ENCODE results near the gene RHOD. TPM values are rescaled to one million over a fixed set of nuclear protein-coding genes. Genes with fewer than 3 reads are reported as not detected.

Gene RHOD
- total RNA-seq, 1 experiment from 2014 or later, result not detected

DNA sequence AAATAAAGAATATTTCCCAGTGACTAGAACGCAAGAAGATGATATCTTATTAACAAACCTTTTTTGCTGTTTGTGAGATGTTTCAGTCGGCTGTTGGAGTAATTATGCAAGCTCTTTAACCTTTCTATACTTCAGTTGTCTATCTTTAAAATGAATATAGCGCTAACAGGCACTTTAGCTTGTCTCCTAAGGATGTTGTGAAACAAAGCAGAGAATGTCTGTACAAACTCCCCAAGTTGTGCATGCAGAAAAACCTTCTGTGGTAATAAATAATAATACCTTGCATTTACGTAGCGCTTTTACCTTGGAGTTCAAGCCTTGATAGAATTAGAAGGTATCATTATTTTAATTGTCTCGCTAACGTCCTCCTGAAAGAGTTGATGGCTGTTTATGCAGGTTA lies 60.5 kb downstream of the RHOD start:
- DNase-seq (ENCODE audit: low read depth), result no peak

DNA sequence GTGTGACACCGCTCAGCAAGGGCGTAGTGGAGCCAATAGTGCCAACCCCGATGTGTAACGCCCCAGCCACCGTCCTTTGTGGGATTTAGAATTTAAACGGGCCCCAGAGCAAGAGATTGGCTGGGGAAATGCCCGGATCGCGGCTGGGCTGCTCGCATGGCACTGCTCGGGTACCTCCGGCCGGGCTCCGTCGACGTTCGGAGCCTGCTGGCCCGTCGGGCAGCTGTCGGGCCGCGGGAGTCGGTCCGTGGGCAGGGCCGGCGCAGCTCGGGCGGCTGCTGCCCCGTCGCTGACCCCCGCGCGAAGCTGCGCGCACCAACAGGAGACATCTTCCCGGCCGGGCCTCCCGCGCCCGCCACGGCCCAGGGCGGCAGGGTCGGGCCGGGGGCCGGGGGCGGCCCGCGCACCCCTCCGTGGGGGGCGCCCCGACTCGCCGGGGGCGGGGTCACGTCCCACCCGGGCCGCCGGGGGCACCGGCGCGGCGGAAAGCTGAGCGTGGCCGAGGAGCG lies 61.1 kb downstream of the RHOD start:
- no peak for DNase-seq (ENCODE audit: low read depth)

- no peak for DNase-seq (ENCODE audit: low read depth)
Observed at GRCh38 chr11:67118181-67118766, 61.6 kb downstream of the RHOD start.

DNA sequence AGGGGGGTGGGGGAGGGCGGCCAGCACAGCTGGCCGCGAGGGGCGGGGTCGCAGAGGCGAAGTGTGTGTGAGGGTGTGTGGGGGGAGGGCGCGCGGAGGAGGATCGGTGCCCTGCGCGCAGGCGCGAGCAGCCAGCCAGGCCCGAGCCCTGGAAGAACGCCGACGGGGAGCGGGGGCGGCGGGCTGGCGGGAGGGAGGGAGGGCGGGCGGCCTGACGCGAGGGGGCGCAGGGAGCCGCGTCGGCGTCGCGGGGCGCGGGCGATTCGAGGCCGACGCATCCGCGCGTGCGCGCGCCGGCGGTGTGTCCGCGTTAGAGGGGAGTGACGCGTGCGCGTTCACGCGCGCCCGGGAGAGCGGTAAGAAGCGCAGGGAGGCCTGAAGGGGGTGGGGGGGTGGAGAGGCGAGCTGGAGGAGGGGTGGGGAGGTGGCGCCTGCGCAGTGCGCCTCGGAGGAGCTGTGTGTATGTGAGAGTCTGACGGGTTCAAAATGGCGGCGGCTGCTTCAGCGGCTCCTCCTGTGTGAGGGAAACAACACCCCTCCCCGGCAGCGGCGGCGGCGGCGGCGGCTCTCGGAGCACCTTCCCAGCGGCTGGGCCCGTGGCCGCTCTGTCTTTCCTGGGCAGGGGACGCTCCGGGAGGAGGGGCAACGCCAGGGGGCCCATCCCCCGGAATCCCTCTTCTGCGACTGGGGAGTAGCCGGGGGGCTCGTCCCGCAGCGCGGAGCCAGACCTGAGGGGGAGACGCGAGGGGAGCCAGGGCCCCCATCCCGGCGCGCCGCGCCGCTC lies 62.3 kb downstream of the RHOD start, which contains the start of gene KDM2A:
TSS of gene KDM2A (plus strand) at position 463 of the 784 bp plus-strand sequence. CDS start 2,054 bp downstream, outside the sequence.
- DNase-seq (ENCODE audit: low read depth), result peak; percentile 99

DNA sequence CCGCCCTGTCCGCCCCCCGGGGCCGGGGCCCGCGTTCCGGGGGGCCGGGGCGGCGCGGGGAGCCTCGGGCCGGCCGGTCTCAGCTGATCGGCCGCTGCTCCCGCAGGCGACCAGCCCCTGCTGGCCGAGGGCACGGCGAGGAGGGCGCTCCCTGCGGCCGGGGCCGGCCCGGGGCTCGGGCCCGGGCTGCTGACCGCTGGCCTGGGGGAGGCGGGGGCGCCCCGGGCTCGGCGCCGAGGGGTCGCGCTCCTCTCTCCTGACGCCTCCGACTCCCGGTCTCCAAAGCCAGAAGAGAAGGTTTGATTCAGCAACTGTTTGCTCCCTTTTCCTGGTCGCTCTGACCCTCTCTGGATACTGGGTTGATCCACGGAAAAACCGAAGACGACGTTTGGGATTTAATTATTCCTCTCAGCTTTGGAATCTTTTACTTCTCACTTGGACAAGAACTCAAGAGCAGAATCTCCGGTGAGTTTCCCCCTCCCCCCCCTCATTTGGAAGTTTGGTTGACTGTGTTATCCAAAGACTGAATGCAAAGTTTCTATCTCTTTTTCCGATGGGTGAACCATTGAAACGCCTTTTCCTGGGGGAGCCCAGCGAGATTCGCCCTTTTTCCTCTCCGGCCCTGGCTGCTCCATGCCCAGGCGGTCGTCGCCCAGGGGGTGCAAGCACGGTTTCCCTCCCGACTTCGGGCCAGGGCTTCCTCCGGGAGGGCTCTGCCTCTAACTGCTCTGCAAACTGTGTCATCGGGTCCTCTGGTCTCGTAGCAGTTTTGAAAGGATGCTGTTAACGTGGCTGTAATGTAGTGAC lies 63.1 kb downstream of the RHOD start:
- peak; percentile 29 for DNase-seq (ENCODE audit: low read depth)

- no peak for DNase-seq (ENCODE audit: low read depth)
Observed at GRCh38 chr11:67120456-67120855, 63.8 kb downstream of the RHOD start.

GRCh38 chr11:67120881-67121710 lies 64.4 kb downstream of the RHOD start:
- peak; percentile 31 for DNase-seq (ENCODE audit: low read depth)

Other genes with a start within 250 kb of the RHOD start
- gene RCE1, start 213.4 kb upstream of the RHOD start, total RNA-seq (2014; rRNA removed; shearing (Covaris generic)), result 21.3 and 24.2 TPM in 2 replicates
- 21.5 and 23.9 TPM in 2 replicates for gene LRFN4, start 199.8 kb upstream of the RHOD start, total RNA-seq (2014; rRNA removed; shearing (Covaris generic))
- gene PC, start 98.5 kb upstream of the RHOD start, total RNA-seq (2014; rRNA removed; shearing (Covaris generic)), result 15.2 and 28.4 TPM in 2 replicates
- gene C11orf86, start 81.5 kb upstream of the RHOD start, total RNA-seq (2014; rRNA removed; shearing (Covaris generic)), result not detected in 2 replicates
- 0.15 and 1.1 TPM in 2 replicates for gene SYT12, start 33.7 kb upstream of the RHOD start, total RNA-seq (2014; rRNA removed; shearing (Covaris generic))
- gene KDM2A, start 62.4 kb downstream of the RHOD start, total RNA-seq (2014; rRNA removed; shearing (Covaris generic)), result 24.6 and 31.8 TPM in 2 replicates
- gene GRK2, start 209.6 kb downstream of the RHOD start, total RNA-seq (2014; rRNA removed; shearing (Covaris generic)), result 27.5 and 54.1 TPM in 2 replicates
- 13.1 and 24.0 TPM in 2 replicates for gene ANKRD13D, start 232.5 kb downstream of the RHOD start, total RNA-seq (2014; rRNA removed; shearing (Covaris generic))
- 2.9 and 6.9 TPM in 2 replicates for gene SSH3, start 246.7 kb downstream of the RHOD start, total RNA-seq (2014; rRNA removed; shearing (Covaris generic))

Data from Daoy (cell line).